ENCODE data around the gene TAS2R8.

GRCh38 chr12:10851243-10851858 lies 44.3 kb upstream of the TAS2R8 start:
- TF ChIP-seq CTCF (IDR thresholded peaks at IDR 0.05; ENCODE audit: low read length) (no peak), EZH2 (IDR thresholded peaks at IDR 0.05; ENCODE audit: borderline replicate concordance, low read length) (no peak)
